C4-2B (cell line): ENCODE data around the gene ZDHHC14.

ENCODE experiments used
- ZFX ChIP-seq: fragments of 450-650 bp; IDR thresholded peaks from 2 replicates; pipeline ENCODE4 v1.6.1; 2017
- TF ChIP-seq, protein P1 (sequence below): fragments of 450-650 bp; conservative IDR thresholded peaks from 2 replicates; pipeline ENCODE4 v1.5.1; 2017; ENCODE audit warnings: mild to moderate bottlenecking

DNA sequence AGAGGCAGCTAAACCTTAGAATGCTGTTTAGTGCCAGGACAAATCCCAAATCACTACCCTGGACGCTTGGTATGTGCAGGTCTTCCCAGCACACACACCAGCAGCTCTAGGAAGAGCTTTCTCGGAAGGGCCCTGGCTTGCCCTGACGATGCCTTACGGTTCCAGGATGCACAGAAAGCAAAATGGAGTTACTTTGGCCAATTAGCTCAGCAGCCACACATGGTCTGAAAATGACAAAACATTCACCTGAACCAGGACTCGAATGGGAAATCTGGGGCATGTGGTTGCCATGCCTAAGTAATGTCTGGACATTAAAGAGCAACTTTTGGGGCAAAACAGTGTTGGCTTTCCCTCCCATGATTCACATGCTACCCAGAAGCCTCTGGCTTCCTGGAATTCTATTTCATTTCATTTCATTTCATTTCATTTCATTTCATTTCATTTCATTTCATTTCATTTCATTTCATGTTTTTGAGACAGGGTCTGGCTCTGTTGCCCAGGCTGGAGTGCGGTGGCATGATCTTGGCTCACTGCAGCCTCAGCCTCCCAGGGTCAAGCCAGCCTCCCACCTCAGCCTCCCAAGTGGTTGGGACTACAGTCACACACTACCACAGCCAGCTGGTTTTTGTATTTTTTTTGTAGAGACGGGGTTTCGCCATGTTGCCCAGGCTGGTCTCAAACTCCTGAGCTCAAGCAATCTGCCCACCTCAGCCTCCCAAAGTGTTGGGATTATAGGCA is 153.3 kb downstream of the ZDHHC14 start:
- TF ChIP-seq, protein P1, sequence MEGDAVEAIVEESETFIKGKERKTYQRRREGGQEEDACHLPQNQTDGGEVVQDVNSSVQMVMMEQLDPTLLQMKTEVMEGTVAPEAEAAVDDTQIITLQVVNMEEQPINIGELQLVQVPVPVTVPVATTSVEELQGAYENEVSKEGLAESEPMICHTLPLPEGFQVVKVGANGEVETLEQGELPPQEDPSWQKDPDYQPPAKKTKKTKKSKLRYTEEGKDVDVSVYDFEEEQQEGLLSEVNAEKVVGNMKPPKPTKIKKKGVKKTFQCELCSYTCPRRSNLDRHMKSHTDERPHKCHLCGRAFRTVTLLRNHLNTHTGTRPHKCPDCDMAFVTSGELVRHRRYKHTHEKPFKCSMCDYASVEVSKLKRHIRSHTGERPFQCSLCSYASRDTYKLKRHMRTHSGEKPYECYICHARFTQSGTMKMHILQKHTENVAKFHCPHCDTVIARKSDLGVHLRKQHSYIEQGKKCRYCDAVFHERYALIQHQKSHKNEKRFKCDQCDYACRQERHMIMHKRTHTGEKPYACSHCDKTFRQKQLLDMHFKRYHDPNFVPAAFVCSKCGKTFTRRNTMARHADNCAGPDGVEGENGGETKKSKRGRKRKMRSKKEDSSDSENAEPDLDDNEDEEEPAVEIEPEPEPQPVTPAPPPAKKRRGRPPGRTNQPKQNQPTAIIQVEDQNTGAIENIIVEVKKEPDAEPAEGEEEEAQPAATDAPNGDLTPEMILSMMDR: no peak
- no peak for TF ChIP-seq ZFX
